T-helper 9 cell (primary cell): Measurements from ENCODE around the gene SOS1.
"Not testable (repeated sequence)": the region's sequence is repeated elsewhere in the genome, so short reads cannot be mapped to it uniquely, and the experiment has no call there.

Experiments
- DNase-seq: peaks from one replicate; pipeline ENCODE4 v3.0.0-alpha.2; 2020
- total RNA-seq, 2 donors: gene quantifications; one replicate each; lab custom pipeline; 2026; lab: John Stamatoyannopoulos, UW

SOS1 gene
- 80.8 to 344 reads per million in 2 donors for total RNA-seq

DNA sequence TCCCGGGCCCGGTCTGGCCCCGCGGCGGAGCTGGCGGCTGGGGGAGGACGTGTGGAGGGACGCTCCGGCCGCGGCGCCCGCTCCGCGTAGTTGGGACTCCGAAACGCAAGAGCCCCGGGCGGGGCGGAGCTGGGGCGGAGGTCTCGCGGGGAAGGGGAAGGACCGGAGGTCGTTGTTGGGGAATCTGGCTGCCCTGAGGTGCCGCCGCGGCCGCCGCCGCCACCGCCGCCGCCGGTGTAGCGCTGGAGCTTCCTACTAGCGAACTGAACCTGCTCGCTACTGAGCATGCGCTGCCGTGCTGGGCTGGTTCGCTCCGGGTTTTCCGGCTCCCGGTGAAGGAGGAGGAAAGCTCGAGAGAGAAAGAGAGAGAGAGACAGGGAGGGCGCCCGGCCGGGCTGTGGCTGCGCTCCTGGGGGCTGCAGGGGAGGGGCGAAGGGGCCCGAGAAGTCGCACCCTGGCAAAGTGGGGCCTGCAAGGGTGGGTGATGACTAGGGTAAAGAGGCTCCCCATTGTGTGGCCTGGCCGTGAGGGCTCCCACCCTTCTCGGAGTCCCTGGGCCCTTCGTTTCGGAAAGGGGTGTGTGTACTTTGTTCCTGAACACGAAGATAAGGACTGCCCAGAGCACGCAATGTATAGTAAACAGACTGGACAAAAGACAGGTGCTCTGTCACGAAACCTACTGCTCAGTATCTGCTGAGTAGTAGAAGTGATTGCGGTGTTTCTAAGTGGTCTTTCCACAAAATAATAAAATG lies at the start of gene SOS1:
Gene SOS1, minus strand, starts transcription at position 281 of the 752 bp plus-strand sequence. CDS start 629 bp downstream, outside the sequence.
- DNase-seq, result peak; percentile 93

DNA sequence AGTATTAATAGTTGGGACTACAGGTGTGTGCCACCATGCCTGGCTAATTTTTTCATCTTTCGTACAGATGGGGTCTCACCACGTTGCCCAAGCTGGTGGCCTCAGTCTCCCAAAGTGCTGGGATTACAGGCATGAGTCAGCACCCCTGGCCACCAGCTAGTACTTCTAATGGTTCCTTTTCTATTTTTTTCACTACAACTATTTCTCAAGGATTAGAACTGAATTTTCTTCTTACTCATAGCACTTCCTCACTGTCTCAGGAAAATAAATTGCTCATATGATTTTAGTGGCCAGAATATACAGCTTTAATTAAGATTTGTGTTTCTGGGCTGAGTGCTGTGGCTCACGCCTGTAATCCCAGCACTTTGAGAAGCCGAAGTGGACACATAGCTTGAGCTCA lies 43.2 kb upstream of the SOS1 start:
- no peak for DNase-seq

DNA sequence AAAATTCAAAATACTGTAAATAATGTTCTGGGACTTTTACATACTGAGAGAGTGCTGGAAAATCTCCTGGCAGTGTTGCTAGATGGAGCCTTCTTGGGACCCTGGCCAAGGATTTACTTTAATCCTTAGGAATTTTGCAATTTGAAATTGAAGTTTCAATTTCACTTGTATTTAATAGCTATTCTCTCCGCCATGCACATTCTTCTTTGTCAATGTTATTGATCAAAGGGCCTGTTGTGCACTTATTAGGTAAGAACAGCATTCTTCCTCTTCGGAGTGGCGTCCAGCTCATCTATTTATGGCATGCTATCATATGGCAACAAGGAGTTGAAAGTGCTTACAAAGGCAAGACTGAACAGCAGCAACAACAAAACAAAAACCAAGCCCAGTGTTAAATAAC lies 40.1 kb upstream of the SOS1 start:
- no peak for DNase-seq

DNA sequence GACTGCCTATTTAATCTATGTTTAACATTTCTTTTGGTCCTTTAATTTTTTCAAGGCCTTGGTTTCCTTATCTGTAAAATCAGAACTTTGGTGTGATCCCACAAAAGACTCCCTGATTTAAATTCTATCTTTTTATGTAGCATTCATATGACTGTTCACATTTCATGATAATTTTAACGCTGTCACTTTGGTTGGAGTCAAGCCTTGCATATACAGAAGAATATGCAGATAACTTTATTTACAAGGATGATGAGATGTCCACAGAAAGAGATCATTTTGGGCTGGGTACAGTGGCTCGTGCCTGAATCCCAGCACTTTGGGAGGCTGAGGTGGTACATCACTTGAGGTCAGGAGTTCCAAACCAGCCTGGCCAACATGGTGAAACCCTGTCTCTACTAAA lies 38.4 kb upstream of the SOS1 start:
- DNase-seq, result no peak

DNA sequence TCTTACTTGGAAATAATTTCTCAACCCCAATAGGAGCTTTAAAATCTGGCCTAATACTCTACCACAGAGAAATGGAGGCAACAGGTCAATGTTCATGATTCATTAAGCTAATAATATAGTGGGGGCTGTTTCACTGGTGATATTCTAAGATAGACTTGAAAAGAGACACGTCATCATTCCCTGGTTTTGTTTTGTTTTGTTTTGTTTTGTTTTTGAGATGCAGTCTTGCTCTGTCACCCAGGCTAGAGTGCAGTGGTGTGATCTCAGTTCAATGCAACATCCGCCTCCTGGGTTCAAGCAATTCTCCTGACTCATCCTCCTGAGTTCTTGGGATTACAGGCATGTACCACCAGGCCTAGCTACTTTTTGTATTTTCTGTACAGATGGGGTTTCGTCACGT lies 37.5 kb upstream of the SOS1 start:
- no peak for DNase-seq

DNA sequence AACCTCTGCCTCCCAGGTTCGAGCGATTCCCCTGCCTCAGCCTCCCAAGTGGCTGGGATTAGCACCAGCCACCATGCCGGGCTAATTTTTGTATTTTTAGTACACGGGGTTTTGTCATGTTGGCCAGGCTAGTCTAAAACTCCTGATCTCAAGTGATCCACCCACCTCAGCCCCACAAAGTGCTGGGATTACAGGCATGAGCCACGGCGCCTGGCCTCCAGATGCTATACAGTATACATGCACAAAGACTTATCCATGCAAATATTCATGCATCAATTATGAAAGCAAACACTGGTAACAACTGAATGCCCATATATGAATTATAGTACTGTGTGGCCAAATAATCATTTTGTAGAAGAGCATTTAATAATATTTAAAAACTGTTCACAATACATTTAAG lies 36.0 kb upstream of the SOS1 start:
- DNase-seq, result no peak

DNA sequence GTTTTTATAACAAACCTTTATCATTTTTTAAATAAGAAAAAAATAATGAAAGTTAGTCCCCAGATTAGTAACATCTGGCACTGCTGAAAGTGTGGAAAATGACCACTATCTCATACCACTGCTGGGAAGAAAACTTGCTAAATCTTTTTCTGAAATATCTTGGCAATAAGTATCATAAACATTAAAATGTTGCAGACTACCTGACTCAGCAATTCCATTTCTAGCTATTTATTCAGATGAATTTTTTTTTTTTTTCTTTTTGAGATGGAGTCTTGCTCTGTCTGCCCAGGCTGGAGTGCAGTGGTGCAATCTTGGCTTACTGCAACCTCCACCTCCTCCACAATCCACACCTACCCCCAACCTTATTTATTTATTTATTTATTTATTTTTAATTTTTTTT lies 35.3 kb upstream of the SOS1 start:
- DNase-seq, result no peak

DNA sequence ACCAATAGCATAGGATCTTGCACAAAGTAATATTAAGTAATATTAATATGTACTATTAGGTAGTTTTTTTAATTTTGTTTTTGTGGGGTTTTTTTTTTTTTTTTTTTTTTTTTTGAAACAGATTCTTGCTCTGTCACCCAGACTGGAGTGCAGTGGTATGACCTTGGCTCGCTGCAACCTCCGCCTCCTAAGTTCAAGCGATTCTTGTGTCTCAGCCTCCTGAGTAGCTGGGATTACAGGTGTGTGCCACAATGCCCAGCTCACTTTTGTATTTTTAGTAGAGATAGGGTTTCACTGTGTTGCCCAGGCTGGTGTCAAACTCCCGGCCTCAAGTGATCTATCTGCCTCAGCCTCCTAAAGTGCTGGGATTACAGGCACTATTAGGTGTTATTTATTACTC lies 34.7 kb upstream of the SOS1 start:
- not testable (repeated sequence) for DNase-seq

DNA sequence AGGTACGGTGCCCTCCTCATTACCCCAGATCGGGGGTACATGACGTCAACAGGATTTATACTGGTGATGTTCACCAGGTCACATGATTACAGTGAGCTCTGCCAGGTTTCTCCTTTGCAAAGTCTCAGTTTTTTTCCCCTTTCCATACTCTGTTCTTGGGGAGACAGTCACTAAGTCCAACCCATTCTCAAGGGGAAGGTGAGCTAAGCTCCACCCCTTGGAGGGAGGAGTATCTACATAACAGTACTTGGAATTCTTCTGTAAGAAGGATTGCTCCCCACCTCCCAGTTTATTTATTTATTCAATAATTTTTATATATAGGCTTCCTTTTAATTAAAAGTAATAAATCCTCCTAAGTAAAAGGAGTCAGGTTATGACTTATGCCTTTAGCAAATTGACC lies 34.1 kb upstream of the SOS1 start:
- no peak for DNase-seq

DNA sequence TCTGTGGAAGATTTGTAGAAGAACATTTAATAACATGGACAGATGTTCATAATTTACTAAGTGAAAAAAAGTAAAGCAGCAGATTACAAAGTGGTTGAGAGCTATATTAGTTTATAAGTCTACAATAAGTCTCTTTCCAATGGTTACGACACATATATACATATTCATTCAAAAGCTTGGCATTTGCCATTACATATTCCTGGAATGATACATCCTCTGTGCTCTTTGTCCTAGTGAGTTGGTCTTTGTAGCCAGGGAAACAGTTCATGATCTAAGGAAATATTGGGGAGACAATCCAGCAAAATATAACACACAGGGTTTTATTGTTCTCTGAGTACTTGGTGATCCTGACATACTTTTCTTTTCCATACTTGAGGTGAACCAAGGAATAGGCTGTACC lies 32.5 kb upstream of the SOS1 start:
- no peak for DNase-seq

DNA sequence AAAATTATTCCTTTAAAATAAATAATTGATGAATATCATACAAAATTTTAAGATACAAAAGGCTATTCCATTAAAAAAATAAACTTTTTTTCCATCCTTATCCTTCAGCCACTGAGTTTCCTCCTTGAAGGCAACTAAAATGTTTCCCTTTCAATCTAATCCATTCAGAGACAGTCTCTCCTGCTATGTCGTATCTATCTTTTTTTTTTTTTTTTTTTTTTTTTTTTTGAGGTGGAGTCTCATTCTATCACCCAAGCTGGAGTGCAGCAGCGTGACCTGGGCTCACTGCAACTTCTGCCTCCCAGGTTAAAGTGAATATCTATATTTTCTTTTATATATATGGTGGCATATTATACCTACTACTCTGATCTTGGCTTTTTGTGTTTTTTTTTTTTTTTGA lies 31.7 kb upstream of the SOS1 start:
- DNase-seq, result no peak

DNA sequence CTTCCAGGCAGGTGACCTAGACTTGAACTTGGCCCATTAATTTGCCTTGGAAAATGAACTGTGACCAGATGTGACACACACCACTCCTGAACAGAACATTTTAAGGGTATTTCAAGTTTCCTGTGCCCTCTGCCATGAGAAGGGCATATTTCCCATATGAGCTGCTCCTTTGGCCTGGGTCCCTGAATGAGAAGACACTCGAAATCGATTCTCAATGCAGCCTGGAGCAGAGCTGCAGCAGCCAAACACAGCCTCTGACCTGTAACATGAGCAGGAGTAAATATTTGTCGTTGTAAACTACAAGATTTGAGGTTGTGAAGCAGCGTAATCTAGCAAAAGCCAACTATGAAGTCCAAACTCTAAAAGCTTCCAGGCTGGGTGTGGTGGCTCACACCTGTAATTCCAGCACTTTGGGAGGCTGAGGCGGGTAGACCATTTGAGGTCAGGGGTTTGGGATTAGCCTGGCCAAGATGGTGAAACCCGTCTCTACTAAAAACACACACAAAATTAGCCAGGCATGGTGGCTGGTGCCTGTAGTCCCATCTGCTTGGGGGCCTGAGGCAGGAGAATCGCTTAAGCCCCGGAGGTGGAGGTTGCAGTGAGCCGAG lies 30.1 kb upstream of the SOS1 start:
- no peak for DNase-seq

DNA sequence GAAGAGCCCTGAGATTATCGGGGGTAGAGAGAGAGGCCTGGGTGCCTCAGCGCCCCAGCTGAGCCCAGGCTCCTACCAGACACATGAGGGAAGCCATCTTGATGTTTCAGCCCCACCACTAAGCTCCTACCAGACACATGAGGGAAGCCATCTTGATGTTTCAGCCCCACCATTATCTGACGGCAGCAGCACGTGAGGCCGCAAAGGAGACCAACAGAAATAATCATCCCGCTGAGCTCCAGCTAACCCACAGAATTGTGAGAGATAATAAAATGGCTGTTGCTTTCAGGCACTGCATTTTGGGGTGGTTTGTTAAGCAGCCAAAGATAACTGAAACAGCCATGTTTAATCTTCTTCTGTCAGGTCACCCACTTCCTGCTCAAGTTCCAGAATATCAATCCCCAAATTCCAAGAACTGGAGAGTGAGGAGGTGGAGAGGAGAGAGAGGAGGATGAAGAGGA lies 29.3 kb upstream of the SOS1 start:
- no peak for DNase-seq

DNA sequence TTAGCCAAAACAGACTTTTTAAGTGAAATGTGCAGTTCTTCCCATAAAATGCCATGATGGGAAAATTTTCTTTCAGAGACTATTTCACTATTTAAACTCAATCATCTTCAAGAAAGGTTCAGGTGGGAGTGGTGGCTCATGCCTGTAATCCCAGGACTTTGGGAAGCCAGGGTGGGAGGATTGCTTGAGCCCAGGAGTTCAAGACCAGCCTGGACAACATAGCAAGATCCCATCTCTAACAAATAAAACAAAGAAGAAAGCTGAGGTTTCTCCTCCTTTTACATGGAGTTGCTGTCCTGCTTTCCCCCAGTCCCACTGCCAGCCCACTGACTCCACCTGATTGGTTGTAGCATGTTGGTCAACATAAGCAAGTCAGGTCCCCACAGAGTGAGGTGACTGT lies 25.8 kb upstream of the SOS1 start:
- no peak for DNase-seq

DNA sequence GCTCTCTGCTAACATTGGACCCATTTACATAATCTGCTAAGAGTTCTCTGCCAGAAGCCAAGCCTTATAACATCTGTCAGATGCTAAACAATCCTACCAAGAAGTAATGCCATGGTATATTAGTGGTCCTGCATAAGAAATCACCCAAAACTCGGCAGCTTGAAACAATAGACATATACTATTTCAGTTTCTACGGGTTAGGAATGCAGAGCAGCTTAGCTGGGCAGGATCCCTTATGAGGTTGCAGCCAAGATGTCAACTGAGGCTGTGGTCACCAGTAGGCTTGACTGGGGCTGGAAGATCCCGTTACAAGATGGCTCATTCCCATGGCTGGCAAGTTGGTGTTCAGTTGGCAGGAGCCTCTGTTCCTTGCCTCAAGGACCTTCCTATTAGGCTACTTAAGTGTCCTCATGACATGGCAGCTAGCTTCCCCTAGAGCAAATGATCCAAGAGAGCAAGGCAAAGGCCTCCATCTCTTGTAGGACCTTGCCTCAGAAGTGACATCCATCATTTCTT lies 25.1 kb upstream of the SOS1 start:
- no peak for DNase-seq

DNA sequence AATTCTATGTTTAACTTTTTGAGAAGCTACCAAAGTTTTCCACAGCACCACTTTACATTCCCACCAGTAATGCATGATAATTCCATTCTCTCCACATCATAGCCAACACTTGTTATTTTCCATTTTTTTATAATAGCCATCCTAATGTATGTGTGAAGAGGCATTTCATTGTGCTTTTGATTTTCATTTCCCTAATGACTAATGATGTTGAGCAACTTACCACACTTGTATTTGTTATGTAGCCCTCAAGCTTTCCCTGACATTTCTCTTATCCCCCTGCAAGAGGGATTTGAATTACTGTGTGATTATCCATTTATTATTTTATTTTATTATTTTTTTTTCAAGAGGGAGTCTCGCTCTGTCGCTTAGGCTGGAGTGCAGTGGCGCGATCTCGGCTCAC lies 23.6 kb upstream of the SOS1 start:
- no peak for DNase-seq

DNA sequence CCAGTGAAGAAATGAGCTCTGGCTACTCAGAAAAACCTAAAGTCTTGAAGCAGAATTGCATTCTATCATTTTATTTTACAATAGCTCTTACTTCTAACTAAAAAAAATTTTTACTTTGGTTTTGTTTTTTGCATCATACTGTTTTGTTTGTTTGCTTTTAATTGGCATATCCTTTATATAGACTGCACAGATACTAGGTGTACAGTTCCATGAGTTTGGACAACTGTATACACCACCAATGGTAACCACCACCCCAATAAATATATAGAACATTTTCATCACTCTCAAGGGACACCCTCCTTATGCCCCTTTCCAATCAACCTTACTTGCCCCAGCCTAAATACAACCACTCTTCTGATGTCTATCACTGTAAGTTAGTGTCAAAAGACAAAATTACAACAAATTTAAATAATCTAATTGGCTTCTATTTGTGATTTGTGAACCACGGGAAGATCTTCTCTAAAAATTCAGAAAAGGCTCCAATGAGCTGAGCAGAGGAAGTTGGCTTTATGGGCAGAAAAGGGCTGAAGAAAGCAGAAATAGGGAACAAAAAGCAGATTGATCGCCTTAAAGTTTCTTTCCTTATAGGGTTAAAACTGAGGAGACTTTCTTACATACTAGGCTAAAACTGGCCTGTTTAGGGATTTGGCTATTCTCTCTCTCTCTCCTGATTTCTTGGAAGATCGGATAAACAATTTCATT lies 22.2 kb upstream of the SOS1 start:
- DNase-seq, result no peak

DNA sequence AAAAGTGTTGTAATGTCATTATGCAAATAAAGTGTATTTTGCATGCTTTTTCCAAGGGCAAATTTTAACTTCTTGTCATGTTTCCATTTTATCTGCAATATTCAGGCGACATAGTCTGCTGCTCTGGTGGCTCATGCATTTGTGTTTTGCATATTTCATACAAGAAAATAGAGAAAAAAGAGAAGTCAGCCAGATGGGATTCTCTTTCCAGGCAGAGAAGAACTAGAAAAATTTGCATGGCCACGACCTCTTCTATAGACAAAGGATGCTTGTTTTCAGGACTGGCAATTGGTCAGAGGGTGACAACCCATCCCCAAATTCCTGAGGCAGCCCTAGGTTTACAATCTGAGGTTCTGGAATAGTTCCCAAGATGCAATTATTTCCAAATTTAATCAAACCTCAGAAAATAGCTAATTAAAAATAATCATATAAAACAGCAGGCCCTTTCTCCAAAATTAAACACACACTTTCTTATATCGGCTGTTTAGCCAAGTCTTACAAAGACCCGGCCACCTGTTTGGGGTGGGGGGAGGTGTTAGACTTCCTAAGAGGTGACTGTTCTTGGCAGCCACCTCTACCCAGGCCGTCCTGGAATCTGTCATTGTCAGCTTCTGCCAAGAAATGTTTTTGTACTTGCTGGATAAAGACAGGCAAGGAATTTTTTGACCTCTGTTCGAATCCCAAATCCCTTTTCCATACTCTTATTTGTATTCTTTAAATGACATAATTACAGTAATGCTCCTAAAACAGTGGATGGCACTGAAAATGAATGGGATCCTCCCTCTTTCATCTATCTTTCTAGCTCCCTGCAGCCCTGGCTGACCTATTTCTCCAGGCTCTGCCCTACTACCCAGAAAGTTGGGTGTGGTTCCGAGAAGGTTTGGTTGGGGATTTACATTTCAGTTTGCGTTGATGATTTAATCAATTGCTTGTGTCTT lies 20.8 kb upstream of the SOS1 start:
- no peak for DNase-seq

DNA sequence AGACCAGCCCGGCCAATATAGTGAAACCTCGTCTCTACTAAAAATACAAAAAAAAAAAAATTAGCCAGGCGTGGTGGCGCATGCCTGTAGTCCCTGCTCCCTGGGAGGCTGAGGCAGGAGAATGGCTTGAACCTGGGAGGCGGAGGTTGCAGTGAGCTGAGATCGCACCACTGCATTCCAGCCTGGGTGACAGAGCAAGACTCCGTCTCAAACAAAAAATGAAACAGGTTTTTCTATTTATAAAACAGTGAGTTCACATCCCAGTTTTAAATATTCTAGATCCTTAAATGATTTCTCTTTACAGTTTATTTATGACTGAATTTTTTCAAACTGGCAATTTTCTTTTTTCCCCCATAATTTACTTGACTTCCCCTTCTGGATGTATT lies 20.1 kb upstream of the SOS1 start:
- DNase-seq, result not testable (repeated sequence)

DNA sequence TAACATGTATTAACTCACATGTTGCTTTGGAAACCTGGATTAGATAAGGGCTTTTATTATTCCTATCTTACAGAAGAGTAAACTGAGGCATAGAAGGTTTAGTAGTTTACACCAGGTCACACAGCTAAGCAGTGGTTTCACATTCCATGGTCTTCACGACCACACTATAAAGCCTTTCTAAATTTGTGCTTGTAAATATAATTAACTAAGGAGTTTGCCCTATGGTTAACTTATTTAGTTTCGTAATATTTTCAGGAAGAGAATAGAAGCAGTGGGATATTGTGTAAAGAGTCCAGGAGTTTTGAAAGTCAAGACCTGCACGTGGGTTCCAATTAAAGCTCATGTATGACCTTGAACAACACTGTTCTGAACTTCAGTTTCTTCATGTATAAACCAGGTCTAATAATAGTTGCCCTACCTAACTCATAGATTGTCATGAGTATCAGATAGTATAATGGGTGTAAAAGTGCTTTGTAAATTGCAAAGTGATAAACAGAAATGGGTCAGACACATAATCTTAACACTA lies 19.5 kb upstream of the SOS1 start:
- no peak for DNase-seq

DNA sequence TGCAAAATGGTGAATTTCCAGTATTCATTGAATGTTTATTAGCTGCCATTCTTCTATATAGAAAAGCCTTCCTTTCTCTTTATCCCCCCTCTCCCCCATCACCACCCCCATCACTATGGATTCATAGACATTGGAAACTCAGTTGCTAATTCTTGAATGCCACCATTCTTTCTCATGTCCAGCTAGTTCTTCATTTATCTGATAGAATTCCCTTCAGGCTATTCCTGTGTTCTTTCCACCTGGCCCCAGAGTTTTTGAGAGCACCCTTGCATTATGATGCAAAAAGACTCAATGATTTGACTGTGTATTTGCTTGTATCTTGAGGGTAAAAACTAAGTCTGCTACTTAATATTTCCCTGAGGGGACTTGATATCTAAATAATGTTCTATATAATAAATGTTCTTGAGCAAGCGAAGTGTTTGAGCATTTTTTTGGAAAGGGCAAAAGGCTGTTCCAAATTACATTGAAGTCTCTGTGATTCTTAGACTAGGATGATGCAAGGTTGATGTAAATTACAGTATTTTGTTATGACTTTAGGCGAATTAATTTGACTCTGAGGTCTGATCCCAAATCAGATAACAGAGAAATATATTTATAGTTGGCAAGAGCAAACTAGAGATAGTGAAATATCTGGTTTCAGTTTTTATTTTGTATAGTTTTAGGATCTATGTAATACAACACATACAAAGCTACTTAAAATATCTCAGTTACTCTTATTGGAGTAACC lies 18.8 kb upstream of the SOS1 start:
- DNase-seq, result no peak

DNA sequence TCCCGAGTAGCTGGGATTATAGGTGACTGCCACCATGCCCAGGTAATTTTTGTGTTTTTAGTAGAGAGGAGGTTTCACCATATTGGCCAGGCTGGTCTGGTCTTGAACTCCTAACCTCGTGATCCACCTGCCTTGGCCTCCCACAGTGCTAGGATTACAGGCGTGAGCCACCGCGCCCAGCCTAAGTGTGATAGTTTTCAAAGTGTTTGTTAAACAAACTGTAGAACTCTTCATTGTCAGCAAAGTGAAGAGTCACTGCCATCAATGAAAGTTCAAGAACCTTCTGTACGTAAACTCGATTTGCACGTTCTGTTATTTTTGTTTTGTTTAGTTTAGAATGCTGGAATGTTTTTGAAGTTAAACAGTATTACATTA lies 18.0 kb upstream of the SOS1 start:
- no peak for DNase-seq
